ENCODE measurements around the gene PRKAG2.

PRKAG2 gene

GRCh38 chr7:151744051-151744580 is 132.8 kb downstream of the PRKAG2 start:
- H3K27me3 ChIP-seq (replicated peaks; ENCODE audit: control insufficient read depth, insufficient read depth, low read length): no peaks in the 10 kb centered on the region; the same call in 1 of the 2 replicates
- DNase-seq (ENCODE audit: extremely low read depth, insufficient read length): no peak
- H3K36me3 ChIP-seq (ENCODE audit: control insufficient read depth, insufficient read depth, low read length): no peaks in the 10 kb centered on the region
- TF ChIP-seq, protein P1, sequence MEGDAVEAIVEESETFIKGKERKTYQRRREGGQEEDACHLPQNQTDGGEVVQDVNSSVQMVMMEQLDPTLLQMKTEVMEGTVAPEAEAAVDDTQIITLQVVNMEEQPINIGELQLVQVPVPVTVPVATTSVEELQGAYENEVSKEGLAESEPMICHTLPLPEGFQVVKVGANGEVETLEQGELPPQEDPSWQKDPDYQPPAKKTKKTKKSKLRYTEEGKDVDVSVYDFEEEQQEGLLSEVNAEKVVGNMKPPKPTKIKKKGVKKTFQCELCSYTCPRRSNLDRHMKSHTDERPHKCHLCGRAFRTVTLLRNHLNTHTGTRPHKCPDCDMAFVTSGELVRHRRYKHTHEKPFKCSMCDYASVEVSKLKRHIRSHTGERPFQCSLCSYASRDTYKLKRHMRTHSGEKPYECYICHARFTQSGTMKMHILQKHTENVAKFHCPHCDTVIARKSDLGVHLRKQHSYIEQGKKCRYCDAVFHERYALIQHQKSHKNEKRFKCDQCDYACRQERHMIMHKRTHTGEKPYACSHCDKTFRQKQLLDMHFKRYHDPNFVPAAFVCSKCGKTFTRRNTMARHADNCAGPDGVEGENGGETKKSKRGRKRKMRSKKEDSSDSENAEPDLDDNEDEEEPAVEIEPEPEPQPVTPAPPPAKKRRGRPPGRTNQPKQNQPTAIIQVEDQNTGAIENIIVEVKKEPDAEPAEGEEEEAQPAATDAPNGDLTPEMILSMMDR (IDR thresholded peaks at IDR 0.05; ENCODE audit: insufficient read depth, low read length, poor library complexity, severe bottlenecking): no peak
- no peak overlapping the region for H3K4me3 ChIP-seq (replicated peaks; ENCODE audit: low read depth, low read length)

- Histone ChIP-seq H3K27me3 (replicated peaks; ENCODE audit: control insufficient read depth, insufficient read depth, low read length) (no peaks in the 10 kb centered on the region; the same call in 1 of the 2 replicates), H3K4me3 (replicated peaks; ENCODE audit: low read depth, low read length) (no peak overlapping the region), H3K36me3 (ENCODE audit: control insufficient read depth, insufficient read depth, low read length) (no peaks in the 10 kb centered on the region)
- TF ChIP-seq, protein P1 (IDR thresholded peaks at IDR 0.05; ENCODE audit: insufficient read depth, low read length, poor library complexity, severe bottlenecking): no peak
- no peak for DNase-seq (ENCODE audit: extremely low read depth, insufficient read length)
These were observed 133.4 kb downstream of the PRKAG2 start for GRCh38 chr7:151743481-151743983.

DNA sequence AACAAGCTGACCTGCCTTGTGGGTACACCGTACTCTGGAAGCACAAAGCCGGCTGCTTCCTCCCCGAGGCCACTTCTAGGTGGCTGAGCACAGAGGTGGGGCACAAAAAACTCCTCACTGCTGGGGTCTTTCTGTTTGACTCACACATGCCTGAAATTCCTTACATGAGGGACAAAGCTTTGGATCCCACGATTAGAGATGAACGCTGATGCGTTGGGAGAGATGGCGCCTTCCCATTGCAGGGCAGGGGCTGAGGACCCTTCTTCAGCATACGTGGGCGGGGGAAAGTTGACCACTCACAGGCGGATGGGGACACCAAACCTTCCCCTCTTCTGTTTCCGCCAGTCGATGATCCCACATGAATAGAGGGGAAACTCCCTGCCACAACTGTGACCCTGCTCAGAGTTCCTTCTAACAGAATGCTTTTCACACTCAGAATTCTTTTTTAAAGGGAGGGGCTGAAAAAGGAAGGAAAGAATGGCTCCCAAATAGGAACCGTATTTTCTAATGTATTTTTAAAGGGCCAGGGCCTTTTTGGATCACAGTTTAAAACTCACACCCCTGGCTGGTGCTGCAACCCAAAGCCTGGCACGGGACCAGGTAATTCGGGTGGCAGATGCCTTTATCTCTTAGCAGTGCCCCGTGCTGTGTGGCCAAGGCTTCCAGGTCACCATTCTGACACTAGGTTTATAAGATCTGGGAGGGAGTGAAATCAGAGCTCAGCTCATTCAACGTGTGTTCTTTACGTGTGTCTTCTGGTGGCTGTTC is 134.0 kb downstream of the PRKAG2 start:
- Histone ChIP-seq H3K4me3 (replicated peaks; ENCODE audit: low read depth, low read length) (no peak overlapping the region), H3K27me3 (replicated peaks; ENCODE audit: control insufficient read depth, insufficient read depth, low read length) (no peaks in the 10 kb centered on the region; the same call in 1 of the 2 replicates), H3K36me3 (ENCODE audit: control insufficient read depth, insufficient read depth, low read length) (no peaks in the 10 kb centered on the region)
- no peak for DNase-seq (ENCODE audit: extremely low read depth, insufficient read length)
- TF ChIP-seq, protein P1 (IDR thresholded peaks at IDR 0.05; ENCODE audit: insufficient read depth, low read length, poor library complexity, severe bottlenecking): no peak

DNA sequence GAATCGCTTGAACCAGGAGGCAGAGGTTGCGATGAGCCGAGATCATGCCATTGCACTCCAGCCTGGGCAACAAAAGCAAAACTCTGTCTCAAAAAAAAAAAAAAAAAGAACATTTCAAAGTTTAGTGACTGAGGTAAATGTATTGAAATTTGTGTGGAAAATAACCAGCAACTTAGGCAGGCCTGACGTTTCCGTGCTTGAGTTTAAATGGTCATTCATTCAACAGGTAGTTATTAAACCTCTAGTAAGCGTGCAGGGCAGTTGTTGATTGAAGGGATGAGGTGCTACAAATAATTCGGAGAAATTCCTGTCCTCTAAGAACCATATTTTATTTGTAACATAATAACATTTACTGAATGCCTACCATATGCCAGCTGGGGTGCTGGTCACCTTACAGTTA is 135.3 kb downstream of the PRKAG2 start:
- Histone ChIP-seq H3K27me3 (replicated peaks; ENCODE audit: control insufficient read depth, insufficient read depth, low read length) (no peaks in the 10 kb centered on the region; the same call in 1 of the 2 replicates), H3K36me3 (ENCODE audit: control insufficient read depth, insufficient read depth, low read length) (no peaks in the 10 kb centered on the region), H3K4me3 (replicated peaks; ENCODE audit: low read depth, low read length) (no peak overlapping the region)
- no peak for DNase-seq (ENCODE audit: extremely low read depth, insufficient read length)
- TF ChIP-seq, protein P1 (IDR thresholded peaks at IDR 0.05; ENCODE audit: insufficient read depth, low read length, poor library complexity, severe bottlenecking): no peak

DNA sequence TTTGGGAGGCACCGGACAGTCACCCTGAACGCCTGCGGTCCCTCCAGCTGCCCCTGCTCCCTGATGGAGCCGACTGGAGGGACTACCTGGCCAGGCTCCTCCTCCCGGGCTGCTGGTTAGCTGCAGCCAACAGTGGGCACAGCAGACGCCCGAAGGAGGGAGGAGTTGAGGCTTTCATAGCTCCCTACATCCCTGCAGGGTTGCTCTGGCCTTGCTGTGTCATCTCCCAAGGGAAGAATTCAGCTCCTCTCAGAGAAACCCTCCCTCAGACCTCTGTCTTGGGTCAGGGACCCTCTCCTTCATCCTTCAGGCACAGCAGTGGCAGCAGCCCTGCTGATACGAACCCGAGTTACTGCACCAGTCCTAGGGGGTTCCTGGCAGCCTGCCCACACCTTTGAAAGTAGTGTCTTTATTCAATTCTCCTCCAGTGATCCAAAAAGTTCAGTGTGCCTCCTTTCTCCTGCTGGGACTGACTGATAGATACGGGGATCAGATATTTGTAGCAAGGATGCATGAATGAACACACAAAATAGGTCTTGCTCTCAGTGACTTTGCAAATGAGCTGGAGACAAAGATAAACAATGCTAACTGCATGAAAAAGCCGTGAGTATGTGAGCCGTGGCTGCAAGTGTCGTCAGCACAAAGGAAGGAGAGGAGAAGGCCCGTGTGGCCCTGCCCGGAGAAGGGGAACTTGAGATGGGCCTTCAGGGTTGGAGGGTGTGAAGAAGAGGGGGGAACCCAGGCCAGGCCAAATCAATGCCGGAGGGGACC is 136.6 kb downstream of the PRKAG2 start:
- DNase-seq (ENCODE audit: extremely low read depth, insufficient read length): no peak
- Histone ChIP-seq H3K36me3 (ENCODE audit: control insufficient read depth, insufficient read depth, low read length) (no peaks in the 10 kb centered on the region), H3K4me3 (replicated peaks; ENCODE audit: low read depth, low read length) (no peak overlapping the region), H3K27me3 (replicated peaks; ENCODE audit: control insufficient read depth, insufficient read depth, low read length) (no peaks in the 10 kb centered on the region; the same call in 1 of the 2 replicates)
- TF ChIP-seq, protein P1 (IDR thresholded peaks at IDR 0.05; ENCODE audit: insufficient read depth, low read length, poor library complexity, severe bottlenecking): no peak
